C4-2B (cell line): Measurements from ENCODE around the gene PGAP2.

Experiments used
- H3K27ac ChIP-seq: fragments of 450-650 bp; 2 replicates; pipeline ENCODE4 v1.5.1; 2017
- ZFX ChIP-seq: fragments of 450-650 bp; IDR thresholded peaks from 2 replicates; pipeline ENCODE4 v1.6.1; 2017
- TF ChIP-seq, protein P1 (sequence below): fragments of 450-650 bp; conservative IDR thresholded peaks from 2 replicates; pipeline ENCODE4 v1.5.1; 2017; ENCODE audit warnings: mild to moderate bottlenecking

Gene PGAP2

DNA sequence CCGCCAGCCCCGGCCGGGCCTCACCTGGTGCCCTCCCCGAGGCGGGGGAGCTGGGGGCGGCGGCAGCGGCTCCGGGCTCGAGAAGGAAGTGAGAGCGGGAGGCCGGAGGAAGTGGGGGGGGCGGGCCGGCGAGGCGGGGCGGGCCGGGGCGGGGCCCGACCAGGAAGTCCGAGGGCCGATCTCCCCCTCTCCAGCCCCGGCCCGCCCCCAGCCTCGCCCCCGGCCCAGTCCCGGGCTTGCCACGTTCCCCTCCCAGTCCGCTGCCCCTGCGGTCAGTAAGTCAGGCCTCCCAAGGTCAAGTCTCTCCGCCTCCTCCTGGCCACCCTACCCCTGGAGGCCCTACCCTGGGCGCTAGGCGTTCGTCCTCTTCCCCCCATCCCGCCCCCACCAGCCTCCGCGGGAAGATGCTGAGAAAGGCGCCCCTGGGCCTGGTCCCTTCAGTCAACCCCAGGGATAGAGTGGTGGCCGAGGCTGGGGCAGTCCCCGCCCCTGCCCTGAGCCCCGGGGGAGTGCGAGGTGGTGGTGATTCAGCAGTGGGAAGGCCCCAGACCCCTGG is 32.6 kb downstream of the PGAP2 start, which contains the start of gene RHOG:
Gene RHOG, minus strand, starts transcription at position 90 of the 556 bp plus-strand sequence. CDS start 12,821 bp downstream, outside the sequence.
- TF ChIP-seq ZFX, result no peak
- TF ChIP-seq, protein P1, sequence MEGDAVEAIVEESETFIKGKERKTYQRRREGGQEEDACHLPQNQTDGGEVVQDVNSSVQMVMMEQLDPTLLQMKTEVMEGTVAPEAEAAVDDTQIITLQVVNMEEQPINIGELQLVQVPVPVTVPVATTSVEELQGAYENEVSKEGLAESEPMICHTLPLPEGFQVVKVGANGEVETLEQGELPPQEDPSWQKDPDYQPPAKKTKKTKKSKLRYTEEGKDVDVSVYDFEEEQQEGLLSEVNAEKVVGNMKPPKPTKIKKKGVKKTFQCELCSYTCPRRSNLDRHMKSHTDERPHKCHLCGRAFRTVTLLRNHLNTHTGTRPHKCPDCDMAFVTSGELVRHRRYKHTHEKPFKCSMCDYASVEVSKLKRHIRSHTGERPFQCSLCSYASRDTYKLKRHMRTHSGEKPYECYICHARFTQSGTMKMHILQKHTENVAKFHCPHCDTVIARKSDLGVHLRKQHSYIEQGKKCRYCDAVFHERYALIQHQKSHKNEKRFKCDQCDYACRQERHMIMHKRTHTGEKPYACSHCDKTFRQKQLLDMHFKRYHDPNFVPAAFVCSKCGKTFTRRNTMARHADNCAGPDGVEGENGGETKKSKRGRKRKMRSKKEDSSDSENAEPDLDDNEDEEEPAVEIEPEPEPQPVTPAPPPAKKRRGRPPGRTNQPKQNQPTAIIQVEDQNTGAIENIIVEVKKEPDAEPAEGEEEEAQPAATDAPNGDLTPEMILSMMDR, result no peak
- peak within 1 kb of the TSS; percentile 92 for H3K27ac ChIP-seq

DNA sequence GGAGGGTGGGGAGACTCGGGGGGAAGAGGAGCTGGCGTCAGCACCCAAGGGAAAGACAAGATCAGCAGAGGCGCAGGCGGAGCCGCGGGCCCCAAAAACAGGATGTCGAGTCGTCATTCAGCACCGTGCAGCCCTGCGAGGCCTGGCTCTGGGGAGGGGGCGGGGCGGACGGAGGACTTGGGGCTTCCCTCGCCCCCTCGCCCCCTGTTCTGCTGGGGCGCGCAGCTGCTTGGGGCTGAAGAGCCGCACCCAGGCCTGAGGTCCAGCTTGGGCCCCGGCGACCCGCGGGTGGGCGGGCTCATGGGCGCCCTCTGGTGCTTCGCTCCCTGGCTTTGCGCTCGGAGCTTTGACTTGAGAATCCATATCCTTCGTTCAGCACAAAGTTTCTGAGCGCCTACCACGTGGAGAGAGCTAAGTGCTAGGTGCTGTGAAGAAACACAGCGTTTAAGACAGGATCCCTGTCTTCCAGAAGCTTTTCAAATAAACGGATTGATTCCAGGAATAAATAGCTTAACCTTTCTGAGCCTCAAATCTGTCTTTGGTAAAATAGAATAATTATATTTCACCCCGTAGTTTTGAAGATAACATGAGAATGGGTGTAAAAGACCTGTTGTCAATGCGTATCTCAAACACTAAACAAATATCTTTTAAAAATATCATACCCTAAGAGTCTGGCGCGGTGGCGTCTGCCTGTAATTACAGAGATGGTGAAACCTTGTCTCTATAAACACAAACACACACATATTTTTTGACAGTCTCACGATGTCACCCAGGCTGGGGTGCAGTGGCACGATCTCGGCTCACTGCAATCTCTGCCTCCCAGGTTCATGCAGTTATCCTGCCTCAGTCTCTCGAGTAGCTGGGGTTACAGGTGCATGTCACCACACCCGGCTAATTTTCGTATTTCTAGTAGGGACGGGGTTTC is 33.3 kb downstream of the PGAP2 start:
- H3K27ac ChIP-seq, result peak overlapping the region; percentile 92
- TF ChIP-seq ZFX, result peak; percentile 68
- TF ChIP-seq, protein P1, result peak; percentile 95

DNA sequence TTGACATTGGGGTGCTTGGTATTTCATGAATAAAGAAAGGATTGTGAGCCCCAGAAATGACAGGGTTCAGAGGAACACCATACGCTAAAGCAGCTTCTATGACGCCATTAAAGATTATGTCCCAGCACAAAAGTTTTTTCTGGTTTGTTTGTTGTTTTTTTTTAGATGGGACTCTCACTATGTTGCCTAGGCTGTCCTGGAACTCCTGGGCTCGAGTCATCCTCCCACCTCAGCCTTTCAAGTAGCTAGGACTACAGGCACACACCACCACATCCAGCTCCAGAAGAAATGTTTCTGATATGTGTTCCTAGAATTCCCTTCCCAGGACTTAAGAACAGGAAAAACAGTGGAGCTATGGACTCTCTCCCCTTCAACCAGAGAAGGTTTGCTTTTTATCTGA is 35.0 kb downstream of the PGAP2 start:
- H3K27ac ChIP-seq, result no peak overlapping the region
- TF ChIP-seq, protein P1, result no peak
- TF ChIP-seq ZFX, result no peak

DNA sequence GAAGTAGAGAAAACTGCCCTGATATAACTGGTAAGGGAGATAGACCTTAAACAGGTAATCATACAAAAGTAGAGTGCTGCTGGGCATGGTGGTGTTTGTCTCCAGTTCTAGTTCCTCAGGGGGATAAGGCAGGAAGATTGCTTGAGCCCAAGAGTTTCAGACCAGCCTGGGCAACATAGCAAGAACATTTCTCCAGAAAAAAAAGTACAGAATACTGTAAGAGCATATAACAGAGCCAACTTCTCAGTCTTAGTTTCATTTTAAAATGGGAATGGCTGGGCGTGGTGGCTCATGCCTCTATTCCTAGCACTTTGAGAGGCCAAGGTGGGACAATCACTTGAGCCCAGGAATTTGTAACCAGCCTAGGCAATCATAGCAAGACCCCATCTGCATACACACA is 36.9 kb downstream of the PGAP2 start:
- no peak overlapping the region for H3K27ac ChIP-seq
- TF ChIP-seq, protein P1, result no peak
- TF ChIP-seq ZFX, result no peak

DNA sequence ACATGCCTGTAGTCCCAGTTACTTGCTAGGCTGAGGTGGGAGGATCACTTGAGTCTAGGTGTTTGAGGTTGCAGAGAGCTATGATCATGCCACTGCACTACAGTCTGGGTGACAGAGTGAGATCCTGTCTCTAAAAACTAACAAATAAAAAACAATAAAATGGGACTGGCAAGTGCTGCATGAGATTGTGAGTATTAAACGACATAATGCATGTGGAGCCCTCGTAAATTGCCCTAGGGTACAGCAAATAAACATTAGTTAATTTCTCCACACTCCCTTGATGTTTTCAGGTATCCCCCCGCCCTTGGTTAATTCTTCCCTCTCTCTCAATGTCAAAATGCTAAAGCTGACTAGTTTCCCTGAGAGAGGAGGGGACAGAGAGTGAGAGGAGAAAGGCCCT is 37.3 kb downstream of the PGAP2 start:
- no peak overlapping the region for H3K27ac ChIP-seq
- TF ChIP-seq, protein P1, result no peak
- TF ChIP-seq ZFX, result no peak

DNA sequence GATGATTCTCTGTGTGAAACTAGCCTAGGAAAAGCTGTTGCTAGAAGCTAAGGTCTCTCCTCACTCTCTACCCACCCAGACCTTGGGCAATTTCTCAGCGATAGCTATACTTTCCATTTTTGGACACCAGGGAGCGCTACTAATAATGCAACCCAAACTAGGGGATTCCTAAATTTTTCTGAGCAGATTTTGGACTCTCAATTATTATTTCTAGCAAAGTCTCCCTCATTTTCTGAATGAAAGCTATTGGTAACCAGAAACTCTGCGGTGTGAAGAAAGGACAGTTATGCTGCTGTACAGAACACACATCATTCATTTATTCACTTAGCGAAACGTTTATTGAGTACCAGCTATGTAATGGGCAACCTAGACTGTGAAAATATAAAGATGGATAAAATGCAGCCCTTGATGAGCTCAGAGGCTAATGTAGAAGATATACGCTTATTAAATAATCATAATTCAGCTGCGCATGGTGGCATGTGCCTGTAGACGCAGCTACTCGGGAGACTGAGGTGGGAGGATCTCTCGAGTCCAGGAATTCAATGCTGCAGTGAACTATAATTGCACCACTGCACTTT is 41.0 kb downstream of the PGAP2 start:
- H3K27ac ChIP-seq, result no peak overlapping the region
- TF ChIP-seq, protein P1, result peak; percentile 87
- TF ChIP-seq ZFX, result no peak

DNA sequence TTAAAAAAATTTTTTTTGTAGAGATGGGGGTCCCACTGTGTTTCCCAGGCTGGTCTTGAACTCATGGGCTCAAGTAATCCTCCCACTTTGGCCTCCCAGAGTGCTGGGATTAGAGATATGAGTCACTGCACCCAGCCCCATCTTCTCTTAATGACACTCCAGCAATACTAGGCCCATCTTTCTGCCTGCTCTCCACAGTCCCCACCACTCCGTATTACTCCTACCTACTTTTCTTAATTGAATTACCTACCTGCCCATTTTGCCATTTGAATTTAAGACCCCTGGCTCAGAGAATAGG is 45.1 kb downstream of the PGAP2 start:
- H3K27ac ChIP-seq, result no peak overlapping the region
- TF ChIP-seq, protein P1, result no peak
- TF ChIP-seq ZFX, result no peak
